Osteoblast (primary cell): Measurements from ENCODE around the gene NPNT. TPM values are rescaled to one million over a fixed set of nuclear protein-coding genes. Genes with fewer than 3 reads are reported as not detected.

Source experiments
- DNase-seq: peaks from one replicate; pipeline ENCODE4 v3.0.0; 2011; ENCODE audit warnings: low spot score, mixed read lengths; ENCODE audit not compliant: insufficient read length; ENCODE audit errors: missing footprints
- H2AFZ ChIP-seq: 2 replicates; pipeline ENCODE4 v1.6.0; 2011; ENCODE audit warnings: mild to moderate bottlenecking, low read length
- H3K27ac ChIP-seq: 2 replicates; pipeline ENCODE4 v1.5.1; 2011; ENCODE audit warnings: mild to moderate bottlenecking, low read depth, low read length, moderate library complexity
- H3K27me3 ChIP-seq: 2 replicates; pipeline ENCODE4 v1.6.0; 2012; ENCODE audit warnings: mild to moderate bottlenecking, control low read depth, inconsistent platforms, low read length, moderate library complexity; ENCODE audit not compliant: insufficient read depth
- H3K36me3 ChIP-seq: 2 replicates; pipeline ENCODE4 v1.5.1; 2011; ENCODE audit warnings: mild to moderate bottlenecking, low read length, control low read depth, moderate library complexity; ENCODE audit not compliant: insufficient read depth
- H3K4me1 ChIP-seq: 2 replicates; pipeline ENCODE4 v1.5.1; 2011; ENCODE audit warnings: mild to moderate bottlenecking, low read length, control low read depth, moderate library complexity; ENCODE audit not compliant: insufficient read depth
- H3K4me2 ChIP-seq: 2 replicates; pipeline ENCODE4 v1.6.0; 2011; ENCODE audit warnings: mild to moderate bottlenecking, low read length; ENCODE audit not compliant: insufficient read depth
- H3K4me3 ChIP-seq: fragments of 200-600 bp; sonication (generic); 3 replicates; pipeline ENCODE4 v1.5.1; 2012; ENCODE audit warnings: mild to moderate bottlenecking, low read length, inconsistent platforms; ENCODE audit not compliant: insufficient read depth
- H3K79me2 ChIP-seq: 2 replicates; pipeline ENCODE4 v1.6.0; 2012; ENCODE audit warnings: mild to moderate bottlenecking, low read length, control low read depth, inconsistent platforms; ENCODE audit not compliant: insufficient read depth
- H3K9me3 ChIP-seq: 2 replicates; pipeline ENCODE4 v1.5.1; 2011; ENCODE audit warnings: low read depth, low read length, control low read depth
- H4K20me1 ChIP-seq: 2 replicates; pipeline ENCODE4 v1.6.0; 2012; ENCODE audit warnings: mild to moderate bottlenecking, low read length, control low read depth; ENCODE audit not compliant: insufficient read depth
- total RNA-seq: library from RNA; depleted of rRNA; stranded (reverse); fragments of >200 nt; gene quantifications from 2 replicates; pipeline ENCODE4 v1.2.3, GENCODE V29; 2012
- TF ChIP-seq, protein P1 (sequence below): IDR thresholded peaks from 2 replicates; pipeline ENCODE4 v1.5.1; 2011; ENCODE audit warnings: mild to moderate bottlenecking, low read depth, low read length, moderate library complexity; ENCODE audit errors: extremely low read depth

The NPNT gene
- total RNA-seq, 1 donor, result 0.36 TPM

DNA sequence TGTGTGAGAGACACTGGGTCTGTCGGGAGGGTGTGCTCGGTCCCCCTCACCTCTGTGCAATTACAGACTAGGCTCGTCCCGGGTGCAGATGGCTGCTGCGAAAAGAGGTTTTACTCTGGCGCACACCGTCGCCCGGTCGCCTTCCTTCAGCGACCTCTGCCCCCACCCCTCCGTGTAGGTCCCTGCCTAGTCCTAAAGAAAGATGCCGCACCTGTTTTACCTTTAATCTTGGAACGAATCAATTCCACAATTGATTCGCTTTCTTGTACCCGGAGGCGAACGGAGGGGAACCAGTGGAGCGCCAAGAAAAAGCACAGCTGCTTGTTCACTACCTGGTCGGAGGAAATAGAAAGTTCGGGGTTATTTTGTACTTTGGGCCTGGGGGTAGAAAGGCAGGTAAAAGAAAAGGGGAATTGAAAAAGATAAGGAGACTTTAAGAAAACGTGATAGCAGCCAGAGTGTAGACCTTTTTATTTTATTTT lies 1.2 kb downstream of the NPNT start:
- TF ChIP-seq, protein P1, sequence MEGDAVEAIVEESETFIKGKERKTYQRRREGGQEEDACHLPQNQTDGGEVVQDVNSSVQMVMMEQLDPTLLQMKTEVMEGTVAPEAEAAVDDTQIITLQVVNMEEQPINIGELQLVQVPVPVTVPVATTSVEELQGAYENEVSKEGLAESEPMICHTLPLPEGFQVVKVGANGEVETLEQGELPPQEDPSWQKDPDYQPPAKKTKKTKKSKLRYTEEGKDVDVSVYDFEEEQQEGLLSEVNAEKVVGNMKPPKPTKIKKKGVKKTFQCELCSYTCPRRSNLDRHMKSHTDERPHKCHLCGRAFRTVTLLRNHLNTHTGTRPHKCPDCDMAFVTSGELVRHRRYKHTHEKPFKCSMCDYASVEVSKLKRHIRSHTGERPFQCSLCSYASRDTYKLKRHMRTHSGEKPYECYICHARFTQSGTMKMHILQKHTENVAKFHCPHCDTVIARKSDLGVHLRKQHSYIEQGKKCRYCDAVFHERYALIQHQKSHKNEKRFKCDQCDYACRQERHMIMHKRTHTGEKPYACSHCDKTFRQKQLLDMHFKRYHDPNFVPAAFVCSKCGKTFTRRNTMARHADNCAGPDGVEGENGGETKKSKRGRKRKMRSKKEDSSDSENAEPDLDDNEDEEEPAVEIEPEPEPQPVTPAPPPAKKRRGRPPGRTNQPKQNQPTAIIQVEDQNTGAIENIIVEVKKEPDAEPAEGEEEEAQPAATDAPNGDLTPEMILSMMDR, result no peak
- H3K4me1 ChIP-seq, result no peaks in the 10 kb centered on the region
- H3K79me2 ChIP-seq, result no peaks in the 10 kb centered on the region
- no peak for DNase-seq
- H3K9me3 ChIP-seq, result no peaks in the 10 kb centered on the region
- no peak overlapping the region for H3K27ac ChIP-seq
- no peaks in the 10 kb centered on the region for H3K36me3 ChIP-seq
- peak overlapping the region; percentile 56 for H2AFZ ChIP-seq
- H4K20me1 ChIP-seq, result no peaks in the 10 kb centered on the region
- peak overlapping the region; percentile 19 for H3K4me2 ChIP-seq
- no peak overlapping the region for H3K4me3 ChIP-seq
- H3K27me3 ChIP-seq, result peaks cover 69% of the 10 kb centered on the region

DNA sequence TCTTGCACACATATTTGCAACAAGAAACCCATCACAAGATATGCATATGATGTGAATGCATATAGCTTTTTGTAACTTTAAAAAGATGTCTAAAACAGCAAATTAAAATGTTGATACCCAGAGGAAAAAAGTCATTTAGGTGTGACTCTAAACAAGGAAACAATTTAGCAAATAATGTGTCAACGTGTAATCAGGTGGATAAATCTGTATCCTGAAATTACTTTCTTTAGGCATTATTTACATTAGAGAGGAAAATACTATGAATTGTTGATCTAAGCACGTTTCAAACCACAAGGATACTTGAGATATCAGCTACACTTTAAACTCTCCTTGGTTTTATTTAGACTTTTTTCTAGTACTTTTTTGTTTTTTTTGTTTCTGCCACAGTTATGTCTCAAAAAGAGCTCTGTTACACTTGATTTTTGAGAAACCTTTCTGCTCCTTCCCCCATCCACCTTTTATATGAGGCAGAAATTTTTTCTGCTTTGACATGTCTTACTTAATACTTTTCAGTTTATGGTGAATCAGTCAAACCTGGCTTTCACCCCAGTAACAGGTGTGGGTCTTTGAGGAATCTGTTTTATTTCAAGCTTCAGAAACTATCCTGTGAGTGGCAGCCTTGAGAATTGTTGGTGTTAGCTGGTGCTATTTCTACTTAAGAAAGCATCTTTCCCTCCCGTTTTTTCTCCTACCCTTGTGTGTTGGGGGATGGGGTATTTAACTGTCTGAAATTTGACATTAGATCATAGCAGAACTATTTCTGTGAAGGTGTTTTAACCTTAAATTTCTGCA lies 1.9 kb downstream of the NPNT start:
- H2AFZ ChIP-seq, result no peak overlapping the region
- DNase-seq, result peak; percentile 48
- no peaks in the 10 kb centered on the region for H3K4me1 ChIP-seq
- no peaks in the 10 kb centered on the region for H3K36me3 ChIP-seq
- TF ChIP-seq, protein P1, result no peak
- H3K27me3 ChIP-seq, result peaks cover 69% of the 10 kb centered on the region
- H3K27ac ChIP-seq, result no peak overlapping the region
- no peaks in the 10 kb centered on the region for H3K9me3 ChIP-seq
- H3K4me2 ChIP-seq, result no peak overlapping the region
- no peak overlapping the region for H3K4me3 ChIP-seq
- H3K79me2 ChIP-seq, result no peaks in the 10 kb centered on the region
- H4K20me1 ChIP-seq, result no peaks in the 10 kb centered on the region

DNA sequence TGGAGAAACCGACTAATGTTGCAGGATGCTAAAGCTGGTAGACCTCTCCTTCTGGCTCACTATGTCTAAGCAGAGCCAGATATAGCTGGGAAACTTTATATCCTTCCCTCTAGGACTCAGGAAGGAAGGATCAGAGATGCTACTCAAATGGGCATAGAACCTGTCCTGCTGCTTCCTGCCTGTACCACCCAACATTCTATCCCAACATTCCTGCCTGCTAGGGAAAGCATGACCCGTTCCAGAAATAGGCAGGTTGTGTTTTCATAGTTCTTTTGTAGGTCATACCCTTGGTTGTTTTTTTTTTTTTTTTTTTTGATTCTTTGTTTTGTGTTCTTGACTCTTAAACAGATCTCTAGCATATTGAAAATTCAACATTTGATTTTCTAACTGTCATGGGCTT lies 5.3 kb downstream of the NPNT start:
- Histone ChIP-seq H3K27ac (no peak overlapping the region), H3K9me3 (no peaks in the 10 kb centered on the region), H3K79me2 (no peaks in the 10 kb centered on the region), H3K36me3 (no peaks in the 10 kb centered on the region), H2AFZ (no peak overlapping the region), H3K4me2 (no peak overlapping the region), H3K27me3 (peaks cover 38% of the 10 kb centered on the region), H3K4me1 (no peaks in the 10 kb centered on the region), H4K20me1 (no peaks in the 10 kb centered on the region), H3K4me3 (no peak overlapping the region)
- no peak for DNase-seq
- TF ChIP-seq, protein P1, result no peak

DNA sequence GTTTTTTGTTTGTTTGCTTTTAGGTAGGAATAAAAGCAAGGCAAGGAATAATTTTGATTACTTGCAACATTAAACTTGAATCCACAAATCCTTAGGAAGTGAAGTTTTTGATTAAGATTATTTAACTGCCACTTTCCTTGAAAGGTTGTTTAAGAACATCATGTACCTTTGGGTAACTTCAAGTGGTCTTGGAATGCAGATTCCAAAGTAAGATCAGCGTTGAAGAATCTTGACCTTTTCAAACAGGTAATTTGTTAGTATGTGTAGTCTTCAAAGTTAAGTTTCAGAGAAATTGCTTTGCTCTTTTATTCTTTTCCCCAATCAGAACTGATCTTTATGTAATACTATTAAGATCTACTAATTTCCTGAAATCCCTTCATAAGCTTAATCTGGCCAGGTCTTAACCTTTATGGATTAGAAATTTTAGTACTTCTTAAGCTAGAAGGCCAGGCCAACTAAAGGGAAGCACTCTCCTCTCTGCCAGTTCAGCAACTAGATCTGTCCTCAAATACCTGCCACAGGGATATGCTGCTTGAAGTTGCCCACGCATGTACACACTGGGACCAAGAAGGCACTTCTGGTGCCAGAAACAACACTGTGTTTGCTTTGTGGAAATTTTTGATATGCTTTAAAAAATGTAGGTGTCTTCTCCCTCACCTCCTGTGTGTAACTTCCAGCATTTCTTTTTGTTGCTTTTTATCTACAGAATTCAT lies 7.4 kb downstream of the NPNT start:
- H3K9me3 ChIP-seq, result no peaks in the 10 kb centered on the region
- no peak overlapping the region for H3K27ac ChIP-seq
- H4K20me1 ChIP-seq, result no peaks in the 10 kb centered on the region
- no peak overlapping the region for H2AFZ ChIP-seq
- H3K4me1 ChIP-seq, result no peaks in the 10 kb centered on the region
- no peak for DNase-seq
- TF ChIP-seq, protein P1, result no peak
- H3K27me3 ChIP-seq, result peaks cover 19% of the 10 kb centered on the region
- no peak overlapping the region for H3K4me3 ChIP-seq
- no peaks in the 10 kb centered on the region for H3K36me3 ChIP-seq
- H3K79me2 ChIP-seq, result no peaks in the 10 kb centered on the region
- no peak overlapping the region for H3K4me2 ChIP-seq
